HG03469 (cell line): ENCODE results near the gene ISOC2.
"Not testable (repeated sequence)": the region's sequence is repeated elsewhere in the genome, so short reads cannot be mapped to it uniquely, and the experiment has no call there.

ENCODE experiments used
- ATAC-seq: cut with Tn5 transposase; IDR thresholded peaks from one replicate; pipeline ENCODE4 v1.9.1; 2021; ENCODE audit warnings: mild to moderate bottlenecking, moderate library complexity, moderate number of reproducible peaks; ENCODE audit not compliant: unreplicated experiment

Gene ISOC2

GRCh38 chr19:55418185-55418584, 43.3 kb downstream of the ISOC2 start:
- no peak for ATAC-seq

- no peak for ATAC-seq
Observed at GRCh38 chr19:55410168-55410567, 51.3 kb downstream of the ISOC2 start.

- not testable (repeated sequence) for ATAC-seq
Observed at GRCh38 chr19:55409179-55409578, 52.3 kb downstream of the ISOC2 start.

GRCh38 chr19:55408533-55408872, 52.9 kb downstream of the ISOC2 start:
- no peak for ATAC-seq

- ATAC-seq: peak; percentile 66
Observed at GRCh38 chr19:55407800-55408532, 53.5 kb downstream of the ISOC2 start.

- ATAC-seq: peak; percentile 4
Observed at GRCh38 chr19:55407550-55407799, 54.0 kb downstream of the ISOC2 start, which contains the start of gene UBE2S. Gene UBE2S (minus strand): TSS chr19:55407788. CDS start chr19:55407589, 199 bp downstream.

GRCh38 chr19:55406826-55407549, 54.5 kb downstream of the ISOC2 start:
- no peak for ATAC-seq

- ATAC-seq: no peak
Observed at GRCh38 chr19:55406091-55406825, 55.2 kb downstream of the ISOC2 start.

GRCh38 chr19:55405638-55406037, 55.8 kb downstream of the ISOC2 start:
- ATAC-seq: no peak
